ENCODE measurements around the gene TLK2.
A peak's percentile ranks its signal among the peaks of the same experiment; 100 is the strongest.

The TLK2 gene

DNA sequence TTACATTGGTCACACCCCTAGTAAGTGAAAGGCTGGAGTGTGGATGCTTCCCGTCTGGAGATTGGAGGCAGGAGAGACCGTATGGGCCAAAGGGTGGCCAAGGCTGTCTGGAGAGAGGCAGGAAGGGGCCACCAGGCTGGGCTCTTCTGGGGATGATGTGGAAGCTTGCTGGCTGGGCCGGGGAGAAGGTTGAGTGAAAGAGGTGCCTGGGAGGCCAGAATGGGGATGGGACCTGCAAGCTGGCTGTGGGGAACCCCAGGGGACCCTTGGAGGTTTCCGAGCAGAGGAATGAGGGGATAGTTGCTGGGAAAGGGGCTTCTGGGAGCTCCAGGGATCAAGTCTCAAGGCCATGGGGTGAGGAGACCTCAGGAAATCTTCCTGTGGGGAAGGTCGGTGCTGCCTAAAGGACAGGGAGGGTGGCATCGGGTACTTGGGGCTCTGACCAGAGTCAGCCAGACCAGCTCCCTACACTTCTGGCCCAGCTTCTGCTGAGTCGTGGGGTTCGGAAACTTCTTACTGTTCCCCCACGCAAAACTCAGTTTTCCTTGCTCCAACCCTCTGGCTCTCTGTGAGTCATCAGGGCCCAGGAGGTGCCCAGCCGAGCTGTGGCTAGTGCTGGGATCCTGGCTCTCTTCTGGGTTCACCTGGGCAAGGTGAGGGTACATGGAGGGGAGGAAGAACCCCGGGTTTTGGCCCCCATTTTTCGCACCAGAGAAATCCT is 151.9 kb downstream of the TLK2 start:
- no peak for DNase-seq

DNA sequence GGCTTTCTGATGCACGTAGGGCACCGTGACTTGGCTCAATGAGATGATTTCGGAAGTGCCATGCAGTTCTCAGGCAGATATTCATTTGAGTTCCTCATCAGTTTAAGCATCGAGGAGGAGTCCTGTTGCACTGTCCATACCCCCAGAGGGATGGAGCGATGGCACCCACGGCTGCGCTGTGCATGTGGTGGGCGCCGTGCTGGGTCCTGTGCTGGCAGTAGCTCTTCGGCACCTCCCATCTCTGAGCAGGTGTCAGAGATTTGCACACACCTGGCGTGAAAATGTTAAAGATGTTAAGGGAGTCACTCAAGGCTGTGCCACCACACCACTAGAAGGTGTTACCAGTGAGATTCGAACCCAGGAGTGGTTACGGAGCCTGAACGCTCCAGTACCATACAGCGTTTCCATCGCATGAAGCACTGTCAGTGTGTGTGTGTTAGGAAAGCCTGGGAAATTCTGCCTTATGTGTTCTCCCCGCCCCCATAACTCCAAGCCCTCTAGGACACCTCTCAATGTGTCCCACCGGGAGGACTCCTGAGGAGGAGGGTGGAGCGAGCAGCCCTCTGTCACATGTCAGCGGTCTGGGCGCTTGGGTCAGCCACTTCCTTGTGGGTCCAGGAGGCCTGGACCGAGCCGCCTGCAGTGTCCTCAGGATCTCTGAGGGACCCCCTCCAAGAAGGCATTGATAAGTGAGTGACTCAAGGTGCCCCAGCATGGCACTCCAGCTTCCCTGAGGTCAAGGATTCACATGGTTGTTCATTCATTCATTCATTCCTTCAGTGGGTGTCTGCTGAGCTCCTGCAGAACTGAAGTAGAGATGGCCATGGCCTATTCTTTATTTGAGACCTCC is 152.7 kb downstream of the TLK2 start:
- DNase-seq = no peak

DNA sequence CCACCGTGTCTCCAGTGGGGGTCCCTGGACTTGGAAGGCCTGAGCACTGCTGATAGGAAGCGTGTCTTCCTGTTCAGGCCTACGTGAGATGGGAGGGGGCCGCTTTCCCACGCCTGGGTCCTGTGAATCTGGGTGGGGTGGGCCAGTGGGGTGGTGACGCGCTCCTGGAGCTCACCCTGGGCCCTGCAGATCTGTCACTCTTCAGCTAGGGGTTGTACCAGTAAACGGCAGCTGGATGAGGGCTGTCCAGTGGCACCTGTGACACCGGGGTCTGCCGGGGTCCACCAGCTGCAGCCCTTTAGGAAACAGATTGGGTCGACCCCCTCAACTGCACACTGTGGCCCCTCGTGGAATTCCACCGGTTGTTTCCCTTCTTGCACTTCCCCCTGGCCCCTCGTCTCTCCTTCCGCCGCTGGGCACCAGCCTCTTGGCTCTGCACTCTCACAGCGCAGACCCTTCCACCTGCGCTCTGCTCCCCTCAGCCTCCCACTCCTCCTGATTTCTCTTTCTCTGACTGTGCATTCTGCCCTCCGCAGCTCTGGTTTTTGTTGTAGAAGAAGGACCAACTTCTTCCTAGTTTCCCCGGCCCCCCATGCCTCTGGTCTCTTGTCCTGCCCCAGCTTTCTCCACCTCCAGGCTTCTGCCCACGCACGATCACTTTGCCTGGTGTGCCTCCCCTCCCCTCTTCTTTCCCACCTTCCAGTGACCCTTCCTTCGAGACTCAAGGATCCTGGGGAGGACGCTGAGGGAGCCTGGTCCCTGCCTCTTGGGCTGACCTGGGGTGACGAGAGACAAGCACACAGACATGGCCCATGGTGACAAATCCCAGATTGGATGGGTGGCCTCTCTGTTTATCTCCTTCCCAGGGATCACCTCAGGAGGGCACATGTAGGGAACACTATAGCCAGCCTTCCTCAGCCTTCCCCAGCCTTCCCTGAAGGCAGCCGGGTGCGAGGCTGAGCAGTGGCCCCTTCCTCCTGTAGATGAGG is 153.6 kb downstream of the TLK2 start:
- DNase-seq = no peak

DNA sequence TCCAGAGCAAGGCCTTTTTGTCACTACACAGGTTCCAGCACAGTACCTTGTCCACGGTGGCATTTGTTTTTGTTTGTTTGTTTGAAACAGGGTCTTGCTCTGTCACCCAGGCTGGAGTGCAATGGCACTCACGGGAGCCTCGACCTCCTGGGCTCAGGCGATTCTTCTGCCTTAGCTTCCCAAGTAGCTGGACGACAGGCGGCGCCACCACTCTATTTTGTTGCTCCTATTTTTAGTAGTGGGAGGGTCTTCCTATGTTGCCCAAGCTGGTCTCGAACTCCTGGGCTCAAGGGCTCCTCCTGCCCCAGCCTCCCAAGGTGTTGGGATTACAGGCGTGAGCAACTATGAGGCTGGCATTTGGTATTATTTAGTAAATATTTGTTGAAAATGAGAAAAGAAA is 159.2 kb downstream of the TLK2 start:
- no peak for DNase-seq

DNA sequence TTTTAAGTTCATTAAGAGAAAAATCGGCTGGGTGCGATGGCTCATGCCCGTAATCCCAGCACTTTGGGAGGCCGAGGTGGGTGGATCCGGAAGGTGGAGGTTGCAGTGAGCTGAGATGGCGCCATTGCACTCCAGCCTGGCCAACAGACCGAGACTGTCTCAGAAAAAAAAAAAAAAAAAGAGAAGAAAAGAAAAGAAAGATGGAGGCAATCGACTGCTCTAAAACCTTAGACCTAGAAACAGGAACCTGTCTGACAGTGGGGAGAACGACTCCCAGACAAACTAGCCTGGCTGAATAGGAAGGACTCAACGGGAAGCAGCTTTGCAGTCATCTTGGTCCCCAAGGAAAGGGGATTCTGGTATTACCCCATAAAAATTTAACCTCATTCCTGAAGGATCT is 162.5 kb downstream of the TLK2 start:
- no peak for DNase-seq

DNA sequence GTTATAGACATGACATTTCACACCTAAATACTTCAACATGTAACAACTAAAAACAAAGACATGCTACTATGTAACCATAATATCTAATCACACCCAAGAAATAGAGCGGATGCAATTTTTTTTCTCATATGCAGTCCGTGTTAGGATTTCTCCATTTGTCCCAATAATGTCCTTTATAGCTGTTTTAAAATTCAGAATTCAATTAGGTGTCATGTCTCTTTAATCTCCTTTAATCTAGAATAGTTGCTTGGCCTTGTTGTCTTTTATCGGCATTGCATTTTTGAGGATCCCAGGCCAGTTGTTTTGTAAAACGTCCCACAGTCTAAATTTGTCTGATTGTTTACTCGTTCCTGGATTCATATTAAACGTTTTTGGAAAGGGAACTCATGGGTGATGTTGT is 163.3 kb downstream of the TLK2 start:
- DNase-seq = no peak

DNA sequence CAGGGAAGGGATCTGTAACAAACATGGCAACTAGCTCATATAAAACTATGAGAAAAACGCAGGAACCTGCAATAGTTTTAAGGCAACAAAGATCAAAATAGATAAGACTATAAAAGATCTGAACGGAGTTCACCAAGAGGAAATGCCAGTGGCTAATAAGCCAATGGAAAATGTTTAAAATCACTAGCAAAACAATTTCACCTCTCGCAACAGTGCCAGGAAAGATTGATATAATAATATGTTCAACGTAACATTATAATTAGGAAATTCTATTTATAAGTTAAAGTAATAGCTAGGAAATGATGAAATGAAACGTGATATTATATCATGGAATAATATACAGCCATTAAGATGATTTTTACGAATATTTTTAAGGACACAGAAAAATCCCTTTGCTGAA is 164.9 kb downstream of the TLK2 start:
- DNase-seq = no peak

DNA sequence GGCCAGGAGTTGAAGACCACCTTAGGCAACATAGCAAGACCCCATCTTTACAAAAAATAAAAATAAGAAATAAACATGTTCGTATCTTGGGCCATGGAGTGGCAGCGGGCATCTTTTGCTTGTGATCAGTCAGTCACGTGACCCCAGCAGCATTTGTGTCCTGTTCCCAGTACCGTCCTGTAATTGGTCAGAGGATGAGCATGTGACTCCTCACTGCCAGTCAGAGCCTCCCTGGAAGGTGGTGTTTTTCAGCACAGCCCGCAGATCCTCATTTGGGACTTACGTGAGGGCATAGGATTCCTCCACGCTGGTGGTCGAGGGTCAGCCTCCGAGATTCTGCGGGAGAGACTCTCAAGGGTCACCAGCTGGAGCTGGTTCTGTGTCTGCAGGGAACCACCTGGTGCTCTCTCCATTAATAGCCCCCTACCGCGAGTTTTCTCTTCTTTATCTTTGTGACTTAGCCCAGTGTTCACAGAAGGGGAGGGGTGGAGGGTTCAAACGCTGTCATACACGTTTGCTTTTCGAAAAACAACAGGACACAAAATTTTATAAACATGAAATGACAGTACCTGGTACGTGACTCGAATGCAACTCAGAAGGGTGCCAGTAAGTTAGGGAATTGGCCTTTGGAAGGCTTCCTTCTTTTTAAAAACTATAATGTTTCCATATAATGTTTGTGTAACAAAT is 166.0 kb downstream of the TLK2 start:
- peak; percentile 93 for DNase-seq

DNA sequence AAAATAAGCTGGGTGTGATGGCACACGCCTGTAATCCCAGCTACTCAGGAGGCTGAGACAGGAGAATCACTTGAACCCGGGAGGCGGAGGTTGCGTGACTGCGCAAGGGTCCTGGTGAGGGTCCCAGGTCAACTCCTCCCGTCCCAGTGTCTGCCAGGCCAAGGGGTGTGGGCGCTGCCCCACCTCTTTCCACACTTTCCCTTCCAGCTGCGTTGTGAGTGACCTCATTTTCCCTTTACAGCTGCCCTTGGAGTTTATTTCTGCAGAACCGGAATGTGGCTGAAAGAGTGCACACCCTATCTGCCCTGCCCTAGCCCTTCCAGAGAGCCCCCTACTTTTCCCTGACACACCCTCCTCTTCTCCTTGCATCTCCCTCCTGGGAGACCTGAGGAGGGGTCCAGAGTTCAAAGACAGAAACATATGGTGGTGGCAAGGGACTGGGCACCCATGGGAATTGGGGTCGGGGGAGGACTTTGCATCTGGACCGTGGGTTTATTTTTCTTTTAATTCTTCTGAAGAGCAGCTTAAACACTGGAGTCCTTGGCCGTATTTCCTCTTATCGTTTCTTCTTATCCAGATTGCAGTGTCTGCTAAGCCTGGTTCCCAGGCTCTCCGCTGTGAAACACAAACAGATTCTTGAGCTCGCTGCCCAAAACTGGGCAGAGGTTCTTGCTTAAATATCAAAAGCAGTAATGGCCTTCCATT is 169.8 kb downstream of the TLK2 start:
- DNase-seq = no peak

DNA sequence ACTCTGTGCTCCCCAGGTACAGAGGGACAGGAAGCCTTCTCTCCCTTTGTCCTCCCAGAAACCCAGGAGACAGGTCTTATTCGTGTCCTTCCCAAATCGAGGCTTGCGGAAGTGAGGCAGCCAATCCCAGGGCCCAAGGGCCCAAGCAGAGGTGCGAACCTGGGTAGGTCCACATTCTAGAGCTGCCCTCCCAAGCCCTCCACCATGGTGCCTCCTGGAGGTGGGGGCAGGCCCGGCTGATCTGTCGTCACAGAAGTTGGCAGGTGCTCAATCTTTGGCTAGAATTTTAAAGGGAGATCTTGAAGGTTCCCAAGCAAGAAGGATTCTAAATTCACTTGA is 170.3 kb downstream of the TLK2 start:
- DNase-seq = no peak

DNA sequence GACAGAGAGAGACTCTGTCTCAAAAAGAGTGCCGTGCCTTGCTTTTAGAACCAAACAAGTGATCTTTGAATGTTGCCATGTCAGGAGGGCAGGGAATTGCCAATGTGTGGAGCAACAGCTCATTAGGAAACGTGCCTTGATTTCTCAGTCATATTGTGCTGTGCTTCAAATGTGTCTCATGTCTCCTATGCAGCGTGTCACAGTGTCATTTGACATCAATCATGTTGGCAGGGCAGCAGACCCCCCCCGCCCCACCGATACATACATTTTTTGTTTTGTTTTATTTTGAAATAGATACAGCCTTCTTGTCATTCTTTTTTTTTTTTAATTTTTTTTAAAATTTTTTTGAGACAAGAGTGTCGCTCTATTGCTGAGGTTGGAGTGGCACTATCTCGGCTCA is 170.9 kb downstream of the TLK2 start:
- DNase-seq = no peak

DNA sequence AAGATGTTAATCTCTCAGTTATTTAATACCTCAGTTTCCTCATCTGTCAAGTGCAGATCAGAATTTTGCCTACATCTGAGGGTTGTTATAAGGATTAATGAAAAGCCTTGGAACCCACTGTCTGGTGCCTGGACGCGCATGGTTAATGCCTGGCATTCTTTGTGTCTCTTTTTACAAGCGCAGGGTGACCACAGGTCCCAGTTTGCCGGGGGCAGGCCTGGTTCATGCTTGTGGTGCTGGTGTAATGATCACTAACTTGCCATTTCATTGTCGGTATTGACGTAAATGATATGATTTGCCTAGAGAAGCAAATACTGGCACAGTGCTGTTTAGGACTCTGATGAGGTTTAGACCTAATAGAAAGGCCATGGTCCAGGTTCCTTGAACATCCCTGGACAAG is 172.0 kb downstream of the TLK2 start:
- DNase-seq = no peak

DNA sequence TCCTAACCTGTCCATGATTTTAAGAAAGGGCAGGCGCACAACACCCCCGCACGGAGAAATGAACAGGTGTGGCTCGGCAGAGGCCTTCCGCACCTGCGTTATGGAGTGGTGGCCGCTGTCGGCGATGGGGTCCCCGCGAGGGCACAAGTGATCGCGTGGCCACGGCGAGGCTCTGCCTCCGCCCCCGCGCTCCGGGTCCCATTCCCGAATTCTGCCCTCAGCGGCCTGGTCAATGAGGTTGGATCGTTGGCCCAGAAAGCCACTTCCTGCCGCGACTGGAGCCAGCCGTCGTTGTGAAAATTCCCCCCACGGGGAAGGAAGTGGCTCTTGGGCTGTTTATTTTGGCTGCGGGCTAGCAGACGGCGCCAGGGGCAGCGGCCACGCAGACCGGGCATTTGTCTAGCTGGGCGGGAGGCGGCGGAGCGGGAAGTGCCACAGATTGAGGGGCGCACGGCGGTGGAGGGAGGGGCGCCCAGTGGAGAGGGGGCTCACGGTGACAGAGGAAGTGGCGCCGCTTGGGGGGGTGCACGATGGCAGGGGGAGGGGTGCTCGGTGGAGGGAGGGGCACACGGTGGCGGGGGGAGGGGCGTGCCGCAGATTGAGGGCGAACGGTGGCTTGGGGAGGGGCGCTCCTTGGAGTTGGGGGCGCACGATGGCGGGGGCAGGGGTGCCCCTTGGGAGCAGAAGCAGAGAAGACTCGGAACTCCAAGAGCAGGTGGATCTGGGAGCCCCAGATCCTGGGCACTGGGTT is 173.8 kb downstream of the TLK2 start:
- peak; percentile 29 for DNase-seq

DNA sequence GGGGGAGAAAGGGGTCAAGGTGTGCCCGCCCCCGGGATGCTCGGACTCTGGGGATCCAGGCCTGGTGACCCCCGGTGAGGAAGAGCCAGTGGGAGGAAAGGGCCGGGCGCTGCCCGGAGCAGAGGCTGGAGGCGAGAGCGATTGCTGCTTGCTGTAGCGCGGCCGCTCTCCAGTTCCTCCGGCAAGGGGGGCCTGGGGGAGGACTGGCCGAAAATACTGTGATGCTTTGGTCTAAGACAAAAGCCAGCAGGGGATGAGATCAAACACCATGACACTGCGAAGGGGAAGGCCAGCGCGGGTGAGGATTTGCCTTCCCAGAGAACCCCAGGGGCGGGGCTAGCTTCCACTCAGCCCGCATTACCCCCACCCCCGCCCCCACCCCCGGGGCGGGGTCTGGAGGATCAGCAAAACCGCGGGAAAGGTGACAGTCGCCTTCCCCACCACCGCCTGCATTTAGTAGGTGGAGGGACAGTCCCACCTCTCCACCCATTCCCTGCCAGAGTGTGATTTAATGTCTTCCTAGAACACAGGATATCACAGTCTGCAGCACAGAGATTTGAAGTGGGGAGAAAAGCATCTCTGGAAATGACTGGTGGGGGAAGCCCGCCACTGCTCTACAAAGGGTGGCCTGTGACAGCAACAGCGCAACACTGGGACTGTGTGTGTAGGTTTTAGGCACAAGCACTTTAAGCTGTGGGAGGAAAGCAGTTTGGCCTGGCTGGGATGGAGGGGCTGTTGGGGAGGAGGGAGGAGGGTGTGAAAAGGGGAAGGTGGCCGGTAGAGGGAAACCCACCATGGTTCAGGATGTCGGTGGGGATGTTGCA is 174.6 kb downstream of the TLK2 start:
- DNase-seq = peak; percentile 90

DNA sequence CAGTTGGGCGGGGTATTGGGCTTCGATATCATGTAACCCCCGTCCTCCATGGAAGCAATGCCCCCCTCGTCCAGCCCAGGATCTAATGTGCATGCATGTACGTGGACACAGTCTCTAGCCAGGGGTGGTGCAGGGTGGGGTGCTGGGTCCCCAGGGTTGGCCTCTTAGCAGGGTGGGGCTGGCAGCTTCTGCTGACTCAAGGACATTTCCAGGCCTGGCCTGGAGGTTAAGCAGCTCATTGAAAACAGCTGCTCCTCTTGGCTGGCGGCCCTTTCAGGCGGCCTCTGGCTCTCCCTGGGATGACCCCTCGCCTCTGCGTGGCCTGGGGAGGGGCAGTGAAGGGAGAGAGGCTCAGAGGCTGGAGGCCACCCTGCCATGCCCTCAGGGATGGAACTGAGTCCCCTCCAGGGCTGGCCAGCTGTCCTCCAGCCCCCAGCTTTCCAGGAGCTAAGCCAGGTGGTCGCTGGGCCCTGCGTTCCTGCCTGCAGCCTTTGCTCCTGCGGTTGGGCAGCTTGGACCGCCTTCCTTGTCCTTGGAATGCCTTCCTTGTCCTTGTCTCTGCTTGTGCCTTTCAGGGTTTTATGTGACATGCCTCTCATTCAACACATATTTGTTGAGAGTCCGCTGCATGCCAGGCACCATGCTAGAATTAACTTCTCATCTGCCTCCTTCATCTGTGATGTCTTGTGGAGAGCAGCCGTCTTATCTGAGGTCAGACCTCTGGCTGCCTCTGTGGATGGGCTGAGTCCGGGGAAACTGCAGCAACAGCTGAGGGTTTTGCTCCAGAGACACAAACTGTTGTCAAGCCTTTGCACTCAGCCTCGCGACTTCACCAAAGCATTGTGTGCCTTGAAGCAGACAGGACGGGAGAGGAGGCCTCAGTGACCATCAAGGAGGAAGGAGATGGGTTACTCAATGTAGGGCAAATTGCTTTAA is 175.5 kb downstream of the TLK2 start:
- DNase-seq = no peak

DNA sequence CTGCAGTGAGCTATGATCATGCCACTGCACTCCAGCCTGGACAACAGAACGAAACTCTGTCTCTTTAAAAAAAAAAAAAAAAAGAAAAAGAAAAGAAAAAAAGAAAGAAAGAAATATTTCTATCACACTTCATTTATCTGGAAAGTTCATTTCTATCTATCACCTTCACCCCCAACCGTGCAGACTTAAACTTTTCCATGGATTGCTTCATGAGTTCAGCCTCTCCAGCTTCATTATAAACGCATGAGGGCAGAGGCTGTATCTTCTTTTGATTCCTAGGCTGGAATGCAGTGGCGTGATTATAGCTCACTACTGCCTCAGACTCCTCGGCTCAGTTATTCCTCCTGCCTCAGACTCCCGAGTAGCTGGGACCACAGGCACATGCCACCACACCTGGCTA is 177.0 kb downstream of the TLK2 start:
- no peak for DNase-seq

DNA sequence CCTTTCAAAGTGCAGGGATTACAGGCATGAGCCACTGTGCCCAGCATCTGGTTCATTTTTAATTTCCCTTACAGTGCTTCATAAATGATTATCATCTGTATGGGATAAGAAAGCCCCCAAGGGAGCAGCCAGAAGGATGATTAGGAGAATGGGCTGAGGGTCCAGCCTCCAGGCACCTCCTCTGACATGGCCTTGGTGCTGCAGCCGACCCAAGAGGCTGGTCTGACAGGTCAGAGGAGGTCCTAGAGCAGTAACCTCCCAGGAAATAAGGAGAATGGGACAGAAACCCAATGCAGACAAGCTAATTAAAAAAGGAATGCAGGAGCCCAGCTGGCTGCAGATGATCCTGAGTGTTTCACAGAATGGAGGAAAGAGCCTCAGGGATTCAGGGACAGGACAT is 177.8 kb downstream of the TLK2 start:
- DNase-seq = no peak

DNA sequence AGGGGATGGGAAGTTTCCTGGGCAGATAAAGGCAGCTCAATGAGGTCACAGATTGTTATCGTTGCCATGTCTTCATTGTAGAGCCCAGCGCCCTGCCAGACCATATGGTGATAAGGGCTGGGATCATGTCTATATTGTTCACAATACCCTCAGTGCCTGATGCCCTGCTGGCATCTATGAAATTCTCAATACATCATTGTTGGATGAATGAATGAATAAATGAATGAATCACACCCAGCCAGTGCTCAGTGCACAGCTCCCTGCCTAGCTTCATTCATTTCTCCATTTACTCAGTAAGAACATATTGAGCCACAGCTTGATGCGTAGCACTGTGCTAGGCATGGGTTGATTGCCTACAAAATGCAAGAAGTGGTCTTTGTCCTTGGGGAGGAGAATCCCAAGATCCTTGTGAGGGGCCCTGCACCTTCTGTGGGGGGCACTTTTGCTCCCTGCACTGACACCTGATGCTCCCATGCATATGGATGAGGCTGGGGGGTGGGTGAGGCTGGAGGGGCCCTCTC is 178.6 kb downstream of the TLK2 start:
- no peak for DNase-seq

DNA sequence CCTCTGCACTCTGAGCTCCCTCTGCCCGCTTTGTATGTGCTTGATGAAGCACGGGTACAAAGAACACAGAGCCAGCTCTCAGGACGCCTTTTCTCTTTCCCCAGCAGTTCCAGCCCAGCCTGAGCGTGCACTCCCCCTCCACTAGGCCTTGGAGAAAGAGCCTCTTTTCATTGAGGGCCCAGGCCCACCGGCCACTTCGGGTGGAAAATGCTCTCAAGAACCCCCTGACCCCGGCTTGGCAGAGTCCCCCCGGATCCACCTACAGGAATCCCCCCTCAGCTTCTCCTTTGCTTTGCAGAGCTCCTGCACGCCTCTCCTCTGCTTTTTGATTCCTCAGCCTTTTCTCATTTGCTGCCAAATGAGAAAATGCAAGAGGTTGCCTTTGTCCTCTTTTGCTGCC is 179.1 kb downstream of the TLK2 start:
- no peak for DNase-seq

Measured in NCI-H2171 (cell line).